Spleen (tissue), 7 donors: ENCODE data around the gene PDE10A.

Source experiments
- POLR2A ChIP-seq, 3 donors: fragments of 450-650 bp; IDR thresholded peaks; one replicate each; pipeline ENCODE4 v1.5.1; 2017; ENCODE audit warnings: antibody characterized with exemption in 3 of 3, mild to moderate bottlenecking in 1 of 3
- POLR2AphosphoS5 ChIP-seq, 3 donors: sonication (generic); formaldehyde crosslinking; IDR thresholded peaks; one replicate each; pipeline ENCODE4 v1.5.1; 2017; ENCODE audit warnings: antibody characterized with exemption in 3 of 3
- TF ChIP-seq, protein P1 (sequence below), 11 experiments: fragments of 200-600 bp in 7 of 11; fragments of 450-650 bp in 4 of 11; sonication (generic) in 4 of 11; IDR thresholded peaks in 8 of 11; conservative IDR thresholded peaks in 3 of 11; 1 replicate in 7 of 11; 2 replicates in 4 of 11; pipeline versions ENCODE4 v1.4.0 to v1.8.0; 2016 to 2021; ENCODE audit warnings: antibody characterized with exemption in 11 of 11, inconsistent platforms in 4 of 11, mild to moderate bottlenecking in 1 of 11
- donor health status: DM: no; HTN: no; CAD: no; lungs with moderate emphysema.
- donor health status: DM: no; HTN: no; CAD: no.
- donor health status: DM: no; HTN: no; CAD: no.

DNA sequence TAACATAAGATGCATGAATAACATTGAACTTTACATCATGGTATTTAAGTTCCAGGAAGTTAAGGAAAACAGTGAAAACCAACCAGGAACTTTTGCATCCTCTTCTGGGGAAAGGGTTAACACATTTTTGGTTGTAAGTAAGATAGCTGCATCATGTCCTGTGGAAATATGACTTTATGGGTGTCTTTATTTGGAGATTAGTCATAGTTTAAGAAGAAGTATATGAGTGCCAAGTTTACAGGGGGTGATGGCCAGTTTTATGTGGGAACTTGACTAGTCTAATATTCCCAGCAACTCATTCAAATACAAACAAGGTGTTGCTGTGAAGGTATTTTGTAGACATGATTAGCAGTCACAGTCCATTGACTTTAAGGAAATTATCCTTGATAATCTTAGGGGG, 78.0 kb downstream of the PDE10A start:
- TF ChIP-seq, protein P1, sequence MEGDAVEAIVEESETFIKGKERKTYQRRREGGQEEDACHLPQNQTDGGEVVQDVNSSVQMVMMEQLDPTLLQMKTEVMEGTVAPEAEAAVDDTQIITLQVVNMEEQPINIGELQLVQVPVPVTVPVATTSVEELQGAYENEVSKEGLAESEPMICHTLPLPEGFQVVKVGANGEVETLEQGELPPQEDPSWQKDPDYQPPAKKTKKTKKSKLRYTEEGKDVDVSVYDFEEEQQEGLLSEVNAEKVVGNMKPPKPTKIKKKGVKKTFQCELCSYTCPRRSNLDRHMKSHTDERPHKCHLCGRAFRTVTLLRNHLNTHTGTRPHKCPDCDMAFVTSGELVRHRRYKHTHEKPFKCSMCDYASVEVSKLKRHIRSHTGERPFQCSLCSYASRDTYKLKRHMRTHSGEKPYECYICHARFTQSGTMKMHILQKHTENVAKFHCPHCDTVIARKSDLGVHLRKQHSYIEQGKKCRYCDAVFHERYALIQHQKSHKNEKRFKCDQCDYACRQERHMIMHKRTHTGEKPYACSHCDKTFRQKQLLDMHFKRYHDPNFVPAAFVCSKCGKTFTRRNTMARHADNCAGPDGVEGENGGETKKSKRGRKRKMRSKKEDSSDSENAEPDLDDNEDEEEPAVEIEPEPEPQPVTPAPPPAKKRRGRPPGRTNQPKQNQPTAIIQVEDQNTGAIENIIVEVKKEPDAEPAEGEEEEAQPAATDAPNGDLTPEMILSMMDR (IDR thresholded peaks at IDR 0.05 in 8 of 11, conservative IDR thresholded peaks at IDR 0.05 in 3 of 11) = no peak
- no peak for TF ChIP-seq POLR2A (IDR thresholded peaks at IDR 0.05)
- no peak for TF ChIP-seq POLR2AphosphoS5 (IDR thresholded peaks at IDR 0.05)
